ENCODE measurements around the gene BSPRY. TPM values are rescaled to one million over a fixed set of nuclear protein-coding genes. Genes with fewer than 3 reads are reported as not detected.
"Not testable (repeated sequence)": the region's sequence is repeated elsewhere in the genome, so short reads cannot be mapped to it uniquely, and the experiment has no call there.

BSPRY gene
- total RNA-seq, 4 donors from 2014 or later = 9.0 to 36.8 (median 26.8) TPM

GRCh38 chr9:113401027-113401792 is 51.9 kb downstream of the BSPRY start, which contains the start of gene ALAD:
ALAD (minus strand) TSS chr9:113401284; CDS start chr9:113393559, 7,725 bp downstream.
- intact Hi-C loops (cut with DNase I; ENCODE audit: low total_unique reads) = loop anchor here (10.0 kb wide), 1 partner anchor 56 kb away; the partner anchor contains the start of genes BSPRY and WDR31
- H3K36me3 ChIP-seq = no peaks in the 10 kb centered on the region
- 4% methylated on average over 25 of the region's 50 CpGs; no CpG with 5 or more reads in 1 of the 2 donors for WGBS, 2 donors (ENCODE audit: low coverage in 1 of 2)
- no peaks in the 10 kb centered on the region for H3K27me3 ChIP-seq
- peak within 1 kb of the TSS; percentile 73 to 87 (median 80) for H3K27ac ChIP-seq
- DNase-seq = peak; percentile 100
- peaks cover 4 to 46% (median 36%) of the 10 kb centered on the region in 4 donors for H3K4me1 ChIP-seq
- no peaks in the 10 kb centered on the region for H3K9me3 ChIP-seq
- in situ Hi-C loops (cut with MboI; ENCODE audit: low pct_ligation_motif_present in 1 of 4, low pct_unique_long_range_greater_than_20kb in 1 of 4, low sequenced_read_pairs in 3 of 4) = loop anchor here in 3 of 4 donors (10.0 kb wide), 3 partner anchors 86 to 126 kb away; partner anchors contain the start of genes CDC26 (in 3 of the 3), PRPF4 (in 3 of the 3) and RNF183 (in 1 of the 3)
- H3K4me3 ChIP-seq = peak within 1 kb of the TSS; percentile 58 to 89 (median 79)
- TF ChIP-seq POLR2A (IDR thresholded peaks at IDR 0.05) (peak; percentile 64), EP300 (IDR thresholded peaks at IDR 0.05; ENCODE audit: low read depth) (no peak), CTCF (IDR thresholded peaks at IDR 0.05) (peak; percentile 86 to 98 (median 94)), POLR2AphosphoS5 (IDR thresholded peaks at IDR 0.05) (peak; percentile 64 to 92 (median 81))

GRCh38 chr9:113403646-113404045 is 54.3 kb downstream of the BSPRY start:
- intact Hi-C loops (cut with DNase I; ENCODE audit: low total_unique reads) = loop anchor here (10.0 kb wide), 1 partner anchor 59 kb away; the partner anchor contains the start of genes BSPRY and WDR31
- no peak for DNase-seq
- TF ChIP-seq EP300 (IDR thresholded peaks at IDR 0.05; ENCODE audit: low read depth) = no peak
- in situ Hi-C loops (cut with MboI; ENCODE audit: low pct_ligation_motif_present in 1 of 4, low pct_unique_long_range_greater_than_20kb in 1 of 4, low sequenced_read_pairs in 3 of 4) = loop anchor here in 3 of 4 donors (10.0 kb wide), 3 partner anchors 89 to 129 kb away; partner anchors contain the start of genes CDC26 (in 3 of the 3), PRPF4 (in 3 of the 3) and RNF183 (in 1 of the 3)
- WGBS, 2 donors (ENCODE audit: low coverage in 1 of 2) = 55 to 75% methylated on average over 2 of the region's 2 CpGs
- Histone ChIP-seq H3K27ac (no peak overlapping the region), H3K9me3 (no peaks in the 10 kb centered on the region), H3K36me3 (peaks cover 0 to 8% (median 0%) of the 10 kb centered on the region in 4 donors), H3K4me3 (no peak overlapping the region), H3K27me3 (no peaks in the 10 kb centered on the region), H3K4me1 (peaks cover 4 to 37% (median 24%) of the 10 kb centered on the region in 4 donors)

- H3K9me3 ChIP-seq, DNase-seq, H3K27me3 ChIP-seq, H3K4me3 ChIP-seq: not testable (repeated sequence)
- in situ Hi-C loops (cut with MboI; ENCODE audit: low pct_ligation_motif_present in 1 of 4, low pct_unique_long_range_greater_than_20kb in 1 of 4, low sequenced_read_pairs in 3 of 4) (loop anchor here in 3 of 4 donors (10.0 kb wide), 3 partner anchors 92 to 132 kb away; partner anchors contain the start of genes CDC26 (in 3 of the 3), PRPF4 (in 3 of the 3) and RNF183 (in 1 of the 3)), intact Hi-C loops (cut with DNase I; ENCODE audit: low total_unique reads) (loop anchor here (10.0 kb wide), 1 partner anchor 62 kb away; the partner anchor contains the start of genes BSPRY and WDR31)
- Histone ChIP-seq H3K27ac (peak overlapping the region; percentile 36 to 54 (median 52)), H3K4me1 (peaks cover 6 to 30% (median 18%) of the 10 kb centered on the region in 4 donors), H3K36me3 (peaks cover 0 to 11% (median 0%) of the 10 kb centered on the region in 4 donors)
- WGBS, 2 donors (ENCODE audit: low coverage in 1 of 2) = 86 to 87% methylated on average over 3 to 9 of the region's 9 CpGs
These were observed 57.0 kb downstream of the BSPRY start for GRCh38 chr9:113406353-113406752.

- TF ChIP-seq CTCF (IDR thresholded peaks at IDR 0.05) (peak; percentile 65 to 91 (median 81)), POLR2AphosphoS5 (IDR thresholded peaks at IDR 0.05) (peak in 1 of 3 donors; percentile 35)
- in situ Hi-C loops (cut with MboI; ENCODE audit: low pct_ligation_motif_present in 1 of 4, low pct_unique_long_range_greater_than_20kb in 1 of 4, low sequenced_read_pairs in 3 of 4) (loop anchor here in 3 of 4 donors (10.0 kb wide), 3 partner anchors 92 to 132 kb away; partner anchors contain the start of genes CDC26 (in 3 of the 3), PRPF4 (in 3 of the 3) and RNF183 (in 1 of the 3)), intact Hi-C loops (cut with DNase I; ENCODE audit: low total_unique reads) (loop anchor here (10.0 kb wide), 1 partner anchor 62 kb away; the partner anchor contains the start of genes BSPRY and WDR31)
- Histone ChIP-seq H3K36me3 (peaks cover 0 to 11% (median 0%) of the 10 kb centered on the region in 4 donors), H3K27ac (peak overlapping the region; percentile 36 to 54 (median 52)), H3K4me1 (peaks cover 6 to 31% (median 13%) of the 10 kb centered on the region in 4 donors)
- WGBS, 2 donors (ENCODE audit: low coverage in 1 of 2) = 29 to 39% methylated on average over 2 to 7 of the region's 7 CpGs
- H3K27me3 ChIP-seq, H3K4me3 ChIP-seq, H3K9me3 ChIP-seq: not testable (repeated sequence)
- peak; percentile 77 for DNase-seq
These were observed 57.7 kb downstream of the BSPRY start for GRCh38 chr9:113406873-113407511.

All from transverse colon (tissue), 4 donors.